H9 (cell line): ENCODE results near the gene BRPF1. TPM values are rescaled to one million over a fixed set of nuclear protein-coding genes. Genes with fewer than 3 reads are reported as not detected.

Experiments used
- DNase-seq: peaks from one replicate; pipeline ENCODE4 v3.0.0-alpha.2; 2017
- H2AFZ ChIP-seq: one replicate; pipeline ENCODE4 v1.6.1; 2013; ENCODE audit warnings: mild to moderate bottlenecking, low read length, control low read depth, moderate library complexity
- H2AK5ac ChIP-seq: 2 replicates; pipeline ENCODE4 v1.6.1; 2013; ENCODE audit warnings: low read length, control low read depth, mixed read lengths; ENCODE audit not compliant: insufficient read length
- H2BK120ac ChIP-seq: one replicate; pipeline ENCODE4 v1.6.1; 2013; ENCODE audit warnings: low read depth, mild to moderate bottlenecking, low read length, control low read depth, inconsistent platforms; ENCODE audit not compliant: poor library complexity, severe bottlenecking
- H2BK12ac ChIP-seq: 2 replicates; pipeline ENCODE4 v1.6.1; 2013; ENCODE audit warnings: low read length, control low read depth, mixed read lengths, low read depth; ENCODE audit not compliant: insufficient read length
- H2BK15ac ChIP-seq: 2 replicates; pipeline ENCODE4 v1.6.1; 2013; ENCODE audit warnings: low read depth, low read length, control low read depth
- H2BK20ac ChIP-seq: one replicate; pipeline ENCODE4 v1.6.1; 2013; ENCODE audit warnings: low read depth, mild to moderate bottlenecking, low read length, control low read depth, inconsistent platforms; ENCODE audit not compliant: poor library complexity, severe bottlenecking
- H2BK5ac ChIP-seq: 2 replicates; pipeline ENCODE4 v1.6.1; 2013; ENCODE audit warnings: low read length, control low read depth, mixed read lengths; ENCODE audit not compliant: insufficient read length
- H3K14ac ChIP-seq: 2 replicates; pipeline ENCODE4 v1.6.1; 2013; ENCODE audit warnings: low read length, control low read depth; ENCODE audit not compliant: insufficient read depth
- H3K18ac ChIP-seq: 2 replicates; pipeline ENCODE4 v1.6.1; 2013; ENCODE audit warnings: low read depth, mild to moderate bottlenecking, mixed read lengths, low read length, control low read depth; ENCODE audit not compliant: insufficient read length
- H3K23ac ChIP-seq: 2 replicates; pipeline ENCODE4 v1.6.1; 2013; ENCODE audit warnings: low read length, control low read depth, mixed read lengths, low read depth; ENCODE audit not compliant: insufficient read length
- H3K23me2 ChIP-seq: 2 replicates; pipeline ENCODE4 v1.6.1; 2013; ENCODE audit warnings: low read depth, mild to moderate bottlenecking, mixed read lengths, low read length, control low read depth; ENCODE audit not compliant: insufficient read length, poor library complexity, severe bottlenecking
- H3K27ac ChIP-seq: 2 replicates; pipeline ENCODE4 v1.5.1; 2013; ENCODE audit warnings: low read length, control low read depth, mixed read lengths, low read depth; ENCODE audit not compliant: insufficient read length
- H3K27me3 ChIP-seq: 2 replicates; pipeline ENCODE4 v1.6.1; 2013; ENCODE audit warnings: low read length, control low read depth, inconsistent platforms; ENCODE audit not compliant: insufficient read depth
- H3K4ac ChIP-seq: 2 replicates; pipeline ENCODE4 v1.6.1; 2013; ENCODE audit warnings: low read depth, mild to moderate bottlenecking, control low read depth, inconsistent platforms, low read length, moderate library complexity
- H3K4me1 ChIP-seq: 2 replicates; pipeline ENCODE4 v1.6.1; 2013; ENCODE audit warnings: low read length, control low read depth, inconsistent platforms; ENCODE audit not compliant: insufficient read depth
- H3K4me2 ChIP-seq: 2 replicates; pipeline ENCODE4 v1.6.1; 2013; ENCODE audit warnings: low read length, control low read depth, mixed read lengths; ENCODE audit not compliant: insufficient read length, insufficient read depth
- H3K56ac ChIP-seq: 2 replicates; pipeline ENCODE4 v1.6.1; 2013; ENCODE audit warnings: low read depth, mild to moderate bottlenecking, mixed read lengths, low read length, control low read depth; ENCODE audit not compliant: insufficient read length
- H3K79me1 ChIP-seq: 2 replicates; pipeline ENCODE4 v1.6.1; 2013; ENCODE audit warnings: low read depth, mild to moderate bottlenecking, moderate library complexity, low read length, control low read depth, inconsistent platforms; ENCODE audit not compliant: insufficient read depth, poor library complexity, severe bottlenecking
- H3K79me2 ChIP-seq: 2 replicates; pipeline ENCODE4 v1.6.1; 2013; ENCODE audit warnings: low read length, control low read depth, inconsistent platforms; ENCODE audit not compliant: insufficient read depth
- H3K9ac ChIP-seq: 2 replicates; pipeline ENCODE4 v1.6.1; 2013; ENCODE audit warnings: low read length, control low read depth, mixed read lengths; ENCODE audit not compliant: insufficient read length; ENCODE audit errors: extremely low read depth
- H3K9me3 ChIP-seq: one replicate; pipeline ENCODE4 v1.6.1; 2013; ENCODE audit warnings: low read depth, low read length, inconsistent platforms; ENCODE audit not compliant: control insufficient read depth
- H3T11ph ChIP-seq: one replicate; pipeline ENCODE4 v1.6.1; 2013; ENCODE audit warnings: mild to moderate bottlenecking, low read length, control low read depth, inconsistent platforms
- H4K20me1 ChIP-seq: one replicate; pipeline ENCODE4 v1.6.1; 2013; ENCODE audit not compliant: control insufficient read depth, insufficient read length, insufficient read depth
- H4K5ac ChIP-seq: 2 replicates; pipeline ENCODE4 v1.6.1; 2013; ENCODE audit warnings: low read depth, mild to moderate bottlenecking, mixed read lengths, low read length, control low read depth; ENCODE audit not compliant: insufficient read length
- H4K8ac ChIP-seq: replicated peaks from 2 replicates; pipeline ENCODE4 v1.6.1; 2013; ENCODE audit warnings: low read length, control low read depth, mixed read lengths, low read depth; ENCODE audit not compliant: insufficient read length
- H4K91ac ChIP-seq: 2 replicates; pipeline ENCODE4 v1.6.1; 2013; ENCODE audit warnings: low read depth, mild to moderate bottlenecking, moderate library complexity, mixed read lengths, low read length, control low read depth; ENCODE audit not compliant: insufficient read length
- H3K27ac Mint-ChIP-seq, 3 experiments: 2 replicates in 2 of 3; 3 replicates in 1 of 3; pipeline ENCODE4 v1.8.0; 2020 to 2021; ENCODE audit warnings: mixed read lengths in 3 of 3, mild to moderate bottlenecking in 1 of 3, moderate library complexity in 1 of 3
- H3K27me3 Mint-ChIP-seq: 2 replicates; pipeline ENCODE4 v1.8.0; 2021; ENCODE audit warnings: low read depth, mild to moderate bottlenecking, moderate library complexity, mixed read lengths
- H3K36me3 Mint-ChIP-seq, 3 experiments: 2 replicates in 2 of 3; 3 replicates in 1 of 3; pipeline ENCODE4 v1.8.0; 2020 to 2021; ENCODE audit warnings: low read depth in 3 of 3, mixed read lengths in 3 of 3; ENCODE audit not compliant: insufficient read depth in 1 of 3
- H3K4me1 Mint-ChIP-seq, 2 experiments: 2 replicates each; pipeline ENCODE4 v1.8.0; 2020; ENCODE audit warnings: mixed read lengths in 2 of 2
- H3K4me3 Mint-ChIP-seq, 2 experiments: 2 replicates in 1 of 2; 3 replicates in 1 of 2; pipeline ENCODE4 v1.8.0; 2020 to 2021; ENCODE audit warnings: mild to moderate bottlenecking in 2 of 2, mixed read lengths in 2 of 2, moderate library complexity in 1 of 2
- H3K9me3 Mint-ChIP-seq, 2 experiments: 2 replicates in 1 of 2; 3 replicates in 1 of 2; pipeline ENCODE4 v1.8.0; 2020; ENCODE audit warnings: mild to moderate bottlenecking in 2 of 2, mixed read lengths in 2 of 2, moderate library complexity in 1 of 2
- CTCF ChIP-seq: fragments of 200-600 bp; sonication (generic); conservative IDR thresholded peaks from 3 replicates; pipeline ENCODE4 v1.8.0; 2021; ENCODE audit warnings: antibody characterized with exemption, mild to moderate bottlenecking
- WGBS: extraction: QIAGEN DNeasy Blood & Tissue Kit; methylation state at CpG from one replicate; pipeline ENCODE4 v1.1.7; 2013; ENCODE audit warnings: missing lambda C conversion rate, low lambda C conversion rate, mixed read lengths; ENCODE audit not compliant: insufficient read length; ENCODE audit errors: extremely low coverage; 5-methylcytosine and 5-hydroxymethylcytosine counted together
- total RNA-seq: library from RNA; stranded (reverse); gene quantifications from 2 replicates; pipeline ENCODE4 v1.2.1, GENCODE V29; 2021

BRPF1 gene
- total RNA-seq, 1 experiment from 2014 or later: 38.6 TPM

- no CpG with 5 or more reads among the region's 17 CpGs for WGBS
- Histone ChIP-seq H3K27ac (no peak overlapping the region), H4K5ac (no peak overlapping the region), H3K23me2 (no peaks in the 10 kb centered on the region), H2BK15ac (no peak overlapping the region), H2BK5ac (no peak overlapping the region), H2AFZ (no peak overlapping the region), H3K56ac (no peak overlapping the region), H2BK20ac (no peak overlapping the region), H3K79me1 (no peaks in the 10 kb centered on the region), H3K27me3 (no peaks in the 10 kb centered on the region), H3K9ac (peak overlapping the region; percentile 59), H3T11ph (no peak overlapping the region), H3K23ac (no peak overlapping the region), H3K9me3 (no peaks in the 10 kb centered on the region), H4K20me1 (no peaks in the 10 kb centered on the region), H4K91ac (no peak overlapping the region), H3K18ac (no peak overlapping the region), H3K4me2 (peak overlapping the region; percentile 62), H2AK5ac (no peak overlapping the region), H3K79me2 (no peaks in the 10 kb centered on the region), H4K8ac (no peak overlapping the region), H3K4ac (no peak overlapping the region), H2BK12ac (no peak overlapping the region), H3K4me1 (no peaks in the 10 kb centered on the region), H3K14ac (no peak overlapping the region), H2BK120ac (no peak overlapping the region)
- Mint-ChIP-seq H3K27me3 (no peaks in the 10 kb centered on the region; the same call in 1 of the 2 replicates), H3K4me1 (peaks cover 13% of the 10 kb centered on the region in 2 experiments), H3K4me3 (peak overlapping the region; percentile 91 to 94), H3K27ac (peak overlapping the region; percentile 91 to 100 (median 99); a peak in 4 of 7 replicates), H3K9me3 (no peaks in the 10 kb centered on the region), H3K36me3 (peaks cover 34 to 83% (median 67%) of the 10 kb centered on the region in 3 experiments; a peak in 6 of 7 replicates)
- no peak for DNase-seq
- TF ChIP-seq CTCF: no peak
These were observed 19.2 kb downstream of the BRPF1 start for GRCh38 chr3:9750556-9751411.
